GM12892 (cell line): ENCODE data around the gene CMA1.

Source experiments
- POLR2A ChIP-seq: IDR thresholded peaks from 2 replicates; pipeline ENCODE4 v1.6.1; 2011; ENCODE audit warnings: low read depth, low read length, control low read depth
- POLR2AphosphoS5 ChIP-seq: IDR thresholded peaks from 2 replicates; pipeline ENCODE4 v1.6.1; 2011; ENCODE audit warnings: low read depth, low read length, control low read depth

DNA sequence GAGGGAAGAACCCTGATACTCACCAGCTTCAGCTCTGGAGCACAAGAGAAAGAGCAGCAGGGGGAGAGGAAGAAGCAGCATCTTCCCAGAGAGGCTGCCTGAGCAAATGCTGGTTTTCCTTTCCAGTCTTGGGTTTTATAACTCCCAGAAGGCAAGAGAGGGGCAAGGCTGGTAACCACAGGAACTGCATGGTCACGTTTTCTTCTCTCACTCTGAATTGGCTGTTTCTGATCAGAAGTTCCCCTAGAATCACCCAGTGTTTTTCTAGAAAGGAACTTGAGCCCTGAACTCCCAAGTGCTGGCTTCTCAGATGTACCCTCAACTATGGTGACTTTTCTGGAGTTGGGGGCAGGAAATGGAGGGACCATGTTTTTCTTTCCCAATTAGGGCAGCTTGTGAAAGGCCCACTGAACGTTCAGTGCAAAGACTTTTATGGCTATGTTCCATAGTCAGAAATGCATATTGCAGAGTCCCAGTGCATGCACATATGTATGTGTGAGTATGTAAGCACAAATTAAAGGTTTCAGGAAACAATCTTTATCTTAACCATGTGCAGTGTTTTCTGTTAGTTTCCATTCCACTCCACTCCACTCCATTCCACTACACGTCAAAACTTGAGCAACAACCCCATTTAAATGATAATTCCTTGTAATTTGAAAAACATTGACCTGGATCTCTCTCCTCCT lies at the start of gene CMA1:
- TF ChIP-seq POLR2A: no peak
- no peak for TF ChIP-seq POLR2AphosphoS5
